ENCODE measurements around the gene ATG5. TPM values are rescaled to one million over a fixed set of nuclear protein-coding genes. Genes with fewer than 3 reads are reported as not detected.

ATG5 gene
- total RNA-seq, 2 donors from 2014 or later, result 42.1 to 48.0 TPM

DNA sequence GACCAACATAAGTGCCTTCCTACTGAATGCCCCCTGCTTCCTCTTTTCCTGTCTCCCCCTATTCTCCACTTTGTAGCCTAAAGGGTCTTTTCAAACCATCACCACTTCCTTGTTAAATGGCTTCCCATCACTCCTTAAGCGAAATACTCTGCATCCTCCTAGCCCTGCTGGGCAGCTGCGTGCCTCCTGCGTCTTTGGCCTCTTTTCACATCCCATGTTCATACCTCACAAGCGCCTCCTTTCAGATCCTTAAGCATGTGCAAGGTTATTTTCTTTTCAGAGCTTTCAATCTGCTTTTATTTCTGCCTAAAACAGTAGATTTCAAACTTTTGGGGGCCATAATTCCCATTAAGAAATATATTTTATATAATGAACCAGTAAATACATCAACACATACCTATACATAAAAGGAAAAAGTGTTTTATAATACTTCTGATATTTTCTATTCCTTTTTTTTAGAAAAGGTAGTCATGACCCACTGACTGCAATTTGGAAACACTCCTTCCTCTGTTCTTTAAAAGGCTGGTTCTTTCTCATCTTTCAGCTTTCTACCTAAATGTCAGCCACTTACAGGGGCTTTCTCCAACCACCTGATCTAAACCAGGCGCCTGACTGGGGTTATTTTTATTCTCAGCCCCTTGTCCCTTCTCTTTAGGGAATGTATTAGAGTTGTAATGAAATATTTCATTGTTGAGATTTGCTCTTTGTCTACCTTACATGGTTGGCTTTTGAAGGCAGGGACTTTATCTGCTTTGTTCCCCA lies 155.3 kb downstream of the ATG5 start:
- DNase-seq, result no peak
- no peaks in the 10 kb centered on the region for H3K4me1 ChIP-seq
- no peaks in the 10 kb centered on the region for H3K27me3 ChIP-seq
- intact Hi-C loops (cut with DNase I), result no loop called here
- H3K27ac ChIP-seq, result no peak overlapping the region
- TF ChIP-seq, protein P1, sequence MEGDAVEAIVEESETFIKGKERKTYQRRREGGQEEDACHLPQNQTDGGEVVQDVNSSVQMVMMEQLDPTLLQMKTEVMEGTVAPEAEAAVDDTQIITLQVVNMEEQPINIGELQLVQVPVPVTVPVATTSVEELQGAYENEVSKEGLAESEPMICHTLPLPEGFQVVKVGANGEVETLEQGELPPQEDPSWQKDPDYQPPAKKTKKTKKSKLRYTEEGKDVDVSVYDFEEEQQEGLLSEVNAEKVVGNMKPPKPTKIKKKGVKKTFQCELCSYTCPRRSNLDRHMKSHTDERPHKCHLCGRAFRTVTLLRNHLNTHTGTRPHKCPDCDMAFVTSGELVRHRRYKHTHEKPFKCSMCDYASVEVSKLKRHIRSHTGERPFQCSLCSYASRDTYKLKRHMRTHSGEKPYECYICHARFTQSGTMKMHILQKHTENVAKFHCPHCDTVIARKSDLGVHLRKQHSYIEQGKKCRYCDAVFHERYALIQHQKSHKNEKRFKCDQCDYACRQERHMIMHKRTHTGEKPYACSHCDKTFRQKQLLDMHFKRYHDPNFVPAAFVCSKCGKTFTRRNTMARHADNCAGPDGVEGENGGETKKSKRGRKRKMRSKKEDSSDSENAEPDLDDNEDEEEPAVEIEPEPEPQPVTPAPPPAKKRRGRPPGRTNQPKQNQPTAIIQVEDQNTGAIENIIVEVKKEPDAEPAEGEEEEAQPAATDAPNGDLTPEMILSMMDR (IDR thresholded peaks at IDR 0.05), result no peak
- no peaks in the 10 kb centered on the region for H3K36me3 ChIP-seq
- H3K4me3 ChIP-seq, result no peak overlapping the region
- H3K9me3 ChIP-seq, result no peaks in the 10 kb centered on the region
- H3K9ac ChIP-seq (ENCODE audit: low read depth in 2 of 2, low read length in 2 of 2), result no peak overlapping the region

DNA sequence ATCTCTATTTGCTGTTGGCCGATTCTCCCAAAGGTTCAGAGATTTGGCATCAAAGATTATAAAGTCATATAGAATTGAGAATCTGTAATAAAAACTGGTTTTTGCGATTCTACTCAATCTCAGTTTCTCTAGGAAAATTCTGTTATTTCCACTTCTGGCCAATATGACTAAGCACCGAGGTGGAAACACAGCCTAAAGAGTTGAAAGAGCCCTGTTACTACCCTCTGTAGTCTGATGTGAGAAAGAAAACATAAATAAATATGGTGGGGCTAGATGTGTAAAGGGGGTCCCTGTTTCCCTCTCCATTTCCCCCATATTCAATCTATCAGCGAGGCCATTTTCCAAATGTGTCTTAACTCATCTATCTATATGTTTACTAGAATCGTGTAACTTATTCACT lies 156.0 kb downstream of the ATG5 start:
- intact Hi-C loops (cut with DNase I), result no loop called here
- TF ChIP-seq, protein P1 (IDR thresholded peaks at IDR 0.05), result no peak
- no peaks in the 10 kb centered on the region for H3K27me3 ChIP-seq

DNA sequence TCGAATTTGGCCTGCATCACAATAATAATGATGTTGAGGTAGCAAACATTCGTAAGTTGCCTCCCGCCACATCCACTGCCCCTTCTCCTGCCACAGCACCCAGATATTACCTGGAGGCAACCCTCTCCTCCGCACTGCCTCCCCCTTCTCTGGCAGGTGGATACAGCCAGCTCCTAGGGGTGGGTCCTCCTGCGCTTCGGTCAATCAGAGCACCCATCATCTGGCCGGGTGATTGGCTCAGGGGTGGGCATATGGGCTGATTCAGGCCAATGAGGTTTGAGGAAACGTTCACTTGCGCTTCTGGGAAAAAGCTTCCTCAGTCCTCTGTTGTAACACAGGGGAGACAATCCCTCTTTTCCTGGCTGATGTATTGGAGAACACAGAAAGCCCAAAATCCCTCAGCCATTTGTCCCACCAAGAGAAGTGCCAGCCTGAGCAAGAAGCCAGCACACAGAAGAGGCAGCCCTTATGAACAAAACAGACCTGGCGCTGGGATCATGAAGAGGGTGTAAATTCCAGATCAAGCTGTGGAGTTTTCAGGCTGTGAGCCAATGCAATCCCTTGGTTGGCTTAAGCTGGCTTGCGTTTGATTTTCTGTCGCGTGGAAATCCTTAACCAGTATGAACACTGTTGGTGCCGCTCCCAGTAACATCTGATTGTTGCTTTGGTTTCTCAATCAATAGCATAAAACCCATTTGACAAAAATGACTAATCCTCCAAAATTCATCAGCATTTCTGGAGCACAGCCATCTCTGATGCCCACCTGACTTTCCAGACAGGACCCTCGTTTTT lies 157.3 kb downstream of the ATG5 start:
- H3K9ac ChIP-seq (ENCODE audit: low read depth in 2 of 2, low read length in 2 of 2), result no peak overlapping the region
- no peak overlapping the region for H3K4me3 ChIP-seq
- no peaks in the 10 kb centered on the region for H3K27me3 ChIP-seq
- TF ChIP-seq, protein P1 (IDR thresholded peaks at IDR 0.05), result no peak
- no peaks in the 10 kb centered on the region for H3K4me1 ChIP-seq
- H3K36me3 ChIP-seq, result no peaks in the 10 kb centered on the region
- intact Hi-C loops (cut with DNase I), result no loop called here
- no peak overlapping the region for H3K27ac ChIP-seq
- DNase-seq, result no peak
- no peaks in the 10 kb centered on the region for H3K9me3 ChIP-seq

More for the DNA sequence above, 156.0 kb downstream of the ATG5 start:
- no peak overlapping the region for H3K4me3 ChIP-seq
- no peak overlapping the region for H3K9ac ChIP-seq (ENCODE audit: low read depth in 2 of 2, low read length in 2 of 2)
- no peaks in the 10 kb centered on the region for H3K36me3 ChIP-seq
- no peaks in the 10 kb centered on the region for H3K4me1 ChIP-seq
- H3K9me3 ChIP-seq, result no peaks in the 10 kb centered on the region
- H3K27ac ChIP-seq, result no peak overlapping the region
- no peak for DNase-seq

DNA sequence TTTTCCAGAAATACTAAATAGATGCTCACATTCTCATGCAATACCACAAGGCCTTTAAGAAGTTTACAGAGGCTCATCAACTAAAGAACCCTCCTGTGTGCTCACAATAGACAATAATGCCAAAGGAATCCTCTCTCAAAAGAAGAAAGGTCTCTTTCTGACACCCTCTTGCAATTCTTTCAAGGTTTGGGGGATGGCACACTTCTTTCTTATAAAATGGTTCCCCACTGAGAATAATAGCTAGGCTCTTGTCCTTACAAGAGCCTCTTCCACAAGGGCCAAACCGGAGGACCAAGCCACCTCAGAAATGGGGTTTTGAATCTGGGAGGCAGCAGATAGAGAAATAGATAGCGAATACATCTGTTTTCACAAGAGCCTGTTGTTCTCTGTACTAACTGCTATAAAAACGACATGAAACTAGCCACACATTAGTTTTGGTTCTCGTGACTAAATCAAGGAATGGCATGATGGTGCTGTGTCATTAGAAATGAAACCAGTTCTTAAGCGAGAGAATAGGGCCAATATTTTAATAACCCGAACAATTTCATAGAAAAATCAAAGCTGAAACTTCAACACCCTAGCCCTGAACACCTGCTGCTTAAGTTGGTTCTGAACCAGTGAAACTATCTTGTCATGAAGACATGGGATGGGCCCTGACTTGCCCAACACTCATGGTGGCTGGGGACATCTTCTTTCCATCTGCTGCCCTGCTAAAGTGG lies 158.3 kb downstream of the ATG5 start:
- Histone ChIP-seq H3K27ac (no peak overlapping the region), H3K27me3 (no peaks in the 10 kb centered on the region), H3K4me3 (no peak overlapping the region), H3K36me3 (no peaks in the 10 kb centered on the region), H3K4me1 (no peaks in the 10 kb centered on the region), H3K9ac (ENCODE audit: low read depth in 2 of 2, low read length in 2 of 2) (no peak overlapping the region), H3K9me3 (no peaks in the 10 kb centered on the region)
- DNase-seq, result no peak
- TF ChIP-seq, protein P1 (IDR thresholded peaks at IDR 0.05), result no peak
- intact Hi-C loops (cut with DNase I), result no loop called here

DNA sequence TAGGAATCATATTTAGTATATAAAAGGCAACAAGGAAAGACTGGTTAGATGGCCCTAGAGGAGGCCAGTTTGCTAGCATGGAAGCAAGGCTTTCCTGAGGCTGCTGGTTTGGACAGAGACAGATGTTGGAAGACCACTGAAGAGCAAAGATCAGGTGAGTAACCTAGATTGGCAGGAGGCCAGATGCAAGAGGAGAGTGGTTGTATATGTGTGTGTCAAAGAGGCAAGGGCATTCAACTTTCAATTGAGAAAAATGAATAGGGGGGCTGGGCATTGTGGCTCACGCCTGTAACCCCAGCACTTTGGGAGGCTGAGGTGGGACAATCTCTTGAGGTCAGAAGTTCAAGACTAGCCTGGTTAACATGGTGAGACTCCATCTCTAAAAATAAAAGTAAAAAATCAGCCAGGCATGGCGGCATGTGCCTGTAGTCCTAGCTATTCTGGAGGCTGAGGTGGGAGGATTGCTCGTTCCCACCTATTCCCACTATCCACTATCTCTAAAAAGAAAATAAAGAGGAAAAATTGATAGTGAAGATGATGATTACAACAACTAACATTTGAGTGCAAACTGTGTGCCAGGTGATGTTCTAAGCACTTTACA lies 159.6 kb downstream of the ATG5 start:
- no peak overlapping the region for H3K9ac ChIP-seq (ENCODE audit: low read depth in 2 of 2, low read length in 2 of 2)
- DNase-seq, result no peak
- H3K36me3 ChIP-seq, result no peaks in the 10 kb centered on the region
- intact Hi-C loops (cut with DNase I), result no loop called here
- no peaks in the 10 kb centered on the region for H3K4me1 ChIP-seq
- no peaks in the 10 kb centered on the region for H3K9me3 ChIP-seq
- no peaks in the 10 kb centered on the region for H3K27me3 ChIP-seq
- no peak overlapping the region for H3K27ac ChIP-seq
- TF ChIP-seq, protein P1 (IDR thresholded peaks at IDR 0.05), result no peak
- H3K4me3 ChIP-seq, result no peak overlapping the region

All from colonic mucosa (tissue), 4 donors.